ENCODE measurements around the gene RSBN1L.
"Not testable (repeated sequence)": the region's sequence is repeated elsewhere in the genome, so short reads cannot be mapped to it uniquely, and the experiment has no call there.

The RSBN1L gene

GRCh38 chr7:77696057-77696642 is at the start of gene RSBN1L:
RSBN1L (plus strand) TSS chr7:77696459; CDS start chr7:77696470, 11 bp downstream.
- peak; percentile 98 for DNase-seq (ENCODE audit: low read depth)

- no peak for DNase-seq (ENCODE audit: low read depth)
Observed at GRCh38 chr7:77648742-77649338, 47.4 kb upstream of the RSBN1L start.

DNA sequence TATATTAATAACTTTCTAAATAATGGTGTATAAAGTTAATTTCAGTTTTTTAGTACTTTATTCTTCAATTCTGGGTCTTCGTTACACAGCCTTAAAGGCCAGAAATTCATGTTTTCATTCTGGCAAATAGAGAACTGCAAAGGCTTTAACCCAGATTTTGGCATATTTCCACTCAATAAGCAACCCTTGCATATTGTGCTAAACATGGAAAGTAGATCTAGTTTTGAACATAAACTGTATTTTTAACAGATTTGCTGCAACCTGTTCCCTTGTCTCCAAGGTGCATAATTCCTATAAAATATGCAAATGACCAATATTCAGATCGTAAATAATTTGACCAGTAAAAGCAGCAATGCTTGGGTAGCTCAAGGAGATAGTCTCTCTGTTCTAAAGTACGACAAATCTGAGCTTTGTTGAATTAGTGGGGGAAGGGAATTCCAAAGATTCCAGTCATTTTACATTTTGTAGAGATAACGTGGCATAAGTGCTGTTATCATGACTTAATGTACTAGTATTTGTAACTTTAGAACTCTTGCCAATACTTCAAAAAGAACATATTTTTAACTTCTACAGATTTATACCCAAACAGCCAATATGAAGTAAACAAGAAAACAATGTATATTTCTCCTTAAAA is 46.4 kb upstream of the RSBN1L start:
- DNase-seq (ENCODE audit: low read depth): no peak

DNA sequence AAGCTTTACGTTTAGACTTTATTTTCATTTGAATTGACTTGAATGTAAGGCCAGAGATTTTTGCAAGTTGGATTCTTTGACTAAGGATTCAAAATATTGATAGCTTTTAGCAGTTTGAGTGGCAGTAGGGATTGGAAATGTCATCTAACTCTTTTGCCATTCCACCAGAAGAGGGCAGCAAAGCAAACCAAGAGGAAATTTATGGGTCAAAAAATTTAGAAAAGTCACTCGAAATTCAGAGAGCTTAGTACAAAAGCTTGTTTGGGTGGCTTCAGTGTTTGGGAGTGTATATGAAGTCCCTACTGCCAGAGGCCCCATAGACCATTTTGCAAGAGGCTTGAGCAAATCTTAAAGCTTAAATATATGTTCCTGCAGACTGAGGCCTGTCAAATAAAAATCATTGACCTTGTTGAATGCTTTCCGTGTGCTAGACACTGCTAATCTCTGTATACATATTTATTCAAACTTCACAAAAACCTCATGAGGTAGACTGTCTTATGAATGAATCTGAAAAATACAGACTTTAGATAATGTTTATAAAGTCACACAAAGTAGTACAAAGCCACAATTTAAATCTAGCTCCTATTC is 44.6 kb upstream of the RSBN1L start:
- DNase-seq (ENCODE audit: low read depth): peak; percentile 26

- DNase-seq (ENCODE audit: low read depth): not testable (repeated sequence)
Observed at GRCh38 chr7:77652826-77653225, 43.4 kb upstream of the RSBN1L start.

GRCh38 chr7:77653572-77653971 is 42.7 kb upstream of the RSBN1L start:
- DNase-seq (ENCODE audit: low read depth): no peak

DNA sequence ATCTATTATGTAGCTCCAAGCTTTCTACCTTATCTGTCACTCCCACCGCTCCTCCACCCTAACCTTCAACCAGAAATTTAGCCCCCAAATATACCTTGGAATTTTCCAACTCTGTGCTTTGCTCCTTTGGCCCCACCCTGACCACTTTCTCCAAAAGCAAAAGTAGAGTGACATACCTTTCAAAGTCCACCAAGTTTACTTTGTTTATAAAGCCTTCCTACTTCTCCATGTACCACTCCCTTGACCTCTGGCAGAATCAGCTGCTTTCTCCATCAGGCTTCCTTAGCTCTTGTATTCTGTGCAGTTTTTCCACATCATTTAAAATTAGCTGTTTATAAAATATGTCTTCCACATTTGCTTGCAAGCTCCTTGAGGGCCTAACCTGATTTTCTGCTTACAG is 40.9 kb upstream of the RSBN1L start:
- DNase-seq (ENCODE audit: low read depth): no peak

GRCh38 chr7:77655836-77656455 is 40.3 kb upstream of the RSBN1L start:
- DNase-seq (ENCODE audit: low read depth): no peak

GRCh38 chr7:77657427-77658224 is 38.6 kb upstream of the RSBN1L start:
- DNase-seq (ENCODE audit: low read depth): peak; percentile 6

DNA sequence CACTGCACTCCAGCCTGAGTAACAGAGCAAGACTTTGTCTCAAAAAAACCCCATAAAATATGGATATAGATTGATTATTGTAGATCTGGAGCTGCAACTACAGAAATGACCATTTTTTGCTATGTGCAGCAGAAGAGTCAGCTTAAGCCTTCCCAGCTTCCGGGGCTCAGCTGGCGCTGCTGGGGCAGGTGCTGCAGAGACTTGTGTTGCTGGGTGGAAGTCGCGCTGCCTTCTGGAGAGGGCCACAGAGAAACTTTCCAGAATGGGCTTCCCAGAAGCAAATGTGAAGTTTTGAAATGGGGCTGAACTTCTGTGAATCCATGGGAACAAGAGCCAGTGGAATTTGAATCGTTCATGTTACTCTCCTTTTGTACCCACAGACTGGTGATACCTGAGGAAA is 37.3 kb upstream of the RSBN1L start:
- no peak for DNase-seq (ENCODE audit: low read depth)

GRCh38 chr7:77661816-77662215 is 34.4 kb upstream of the RSBN1L start:
- DNase-seq (ENCODE audit: low read depth): no peak

DNA sequence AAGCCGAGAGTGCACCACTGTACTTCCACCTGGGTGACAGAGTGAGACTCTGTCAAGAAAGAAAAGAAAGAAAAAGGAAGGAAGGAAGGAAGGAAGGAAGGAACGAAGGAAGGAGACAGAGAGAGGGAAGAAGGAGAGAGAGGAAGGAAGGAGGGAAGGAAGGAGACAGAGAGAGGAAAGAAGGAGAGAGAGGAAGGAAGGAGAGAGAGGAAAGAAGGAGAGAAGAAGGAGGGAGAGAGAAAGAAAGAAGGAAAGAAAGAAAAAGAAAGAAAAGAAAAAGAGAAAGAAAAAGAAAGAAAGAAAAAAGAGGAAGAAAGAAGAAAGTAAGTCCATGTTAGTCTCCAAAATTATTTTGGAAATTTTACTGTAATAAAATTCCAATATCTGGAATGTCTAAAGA is 33.4 kb upstream of the RSBN1L start:
- DNase-seq (ENCODE audit: low read depth): no peak

GRCh38 chr7:77664715-77665114 is 31.5 kb upstream of the RSBN1L start:
- no peak for DNase-seq (ENCODE audit: low read depth)

DNA sequence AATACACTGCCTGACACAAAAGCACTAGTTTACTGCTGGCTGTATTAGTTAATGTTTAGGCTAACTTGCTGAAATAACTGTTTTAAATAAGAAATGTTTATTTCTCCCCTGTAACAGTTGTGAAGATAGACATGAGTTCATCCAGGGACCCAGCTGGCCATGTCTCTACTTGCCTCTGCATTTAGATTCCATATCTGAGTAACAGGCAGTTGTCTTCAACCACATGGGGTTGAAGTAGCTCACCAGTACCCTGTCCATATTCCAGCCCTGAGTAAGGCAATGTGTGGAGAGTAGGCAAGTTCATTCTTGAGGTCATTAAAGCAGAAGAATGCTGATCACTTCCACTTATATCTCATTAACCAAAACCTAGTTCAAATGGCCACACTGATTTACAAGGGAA is 31.1 kb upstream of the RSBN1L start:
- DNase-seq (ENCODE audit: low read depth): no peak

DNA sequence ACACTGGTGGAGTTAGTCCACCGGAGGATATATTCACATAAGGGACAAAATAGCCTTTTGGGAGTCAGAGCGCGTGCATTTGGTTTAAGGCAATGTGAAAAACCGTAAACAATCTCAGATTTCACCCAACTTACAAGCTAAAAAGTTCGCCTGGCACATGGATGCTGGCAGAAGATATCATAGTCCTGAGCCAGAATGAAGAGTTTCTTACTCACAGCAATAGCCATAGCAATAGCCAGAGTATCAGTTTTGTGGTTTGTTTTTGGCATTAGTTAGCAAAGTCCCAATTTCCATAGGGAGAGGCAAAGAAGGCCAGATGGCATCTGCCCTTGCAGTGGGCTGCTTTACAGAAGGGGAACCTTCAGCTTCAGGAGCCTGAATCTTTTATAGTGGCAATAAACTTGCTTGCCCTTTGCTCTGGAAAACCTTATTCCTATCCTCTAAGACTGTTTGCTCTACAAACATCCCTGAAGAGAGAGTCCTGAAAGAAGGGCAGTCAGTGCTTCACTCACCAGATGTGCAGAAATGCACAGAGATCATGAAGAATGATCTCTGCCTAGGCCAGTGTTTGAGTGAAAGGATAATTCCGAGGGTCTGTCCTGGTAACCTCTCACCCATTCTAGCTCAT is 28.7 kb upstream of the RSBN1L start:
- DNase-seq (ENCODE audit: low read depth): no peak

DNA sequence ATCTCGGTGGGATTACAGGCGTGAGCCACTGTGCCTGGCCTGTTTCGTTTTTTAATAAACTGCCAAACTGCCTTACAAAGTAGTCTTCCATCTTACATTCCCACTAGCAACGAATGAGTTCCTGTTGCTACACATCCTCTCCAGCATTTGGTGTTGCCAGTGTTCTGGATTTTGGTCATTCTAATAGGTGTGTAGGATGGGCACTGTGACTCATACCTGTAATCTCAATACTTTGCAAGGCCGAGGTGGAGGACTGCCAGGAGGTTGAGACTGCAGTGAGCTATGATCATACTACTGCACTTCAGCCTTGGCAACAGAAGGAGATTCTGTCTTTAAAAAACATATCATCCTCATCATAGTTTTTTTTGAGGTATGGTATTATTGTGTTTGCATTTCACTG is 21.4 kb upstream of the RSBN1L start:
- DNase-seq (ENCODE audit: low read depth): no peak

GRCh38 chr7:77679608-77680007 is 16.7 kb upstream of the RSBN1L start:
- no peak for DNase-seq (ENCODE audit: low read depth)

GRCh38 chr7:77680266-77680665 is 16.0 kb upstream of the RSBN1L start:
- DNase-seq (ENCODE audit: low read depth): no peak

GRCh38 chr7:77684030-77684429 is 12.2 kb upstream of the RSBN1L start:
- no peak for DNase-seq (ENCODE audit: low read depth)

DNA sequence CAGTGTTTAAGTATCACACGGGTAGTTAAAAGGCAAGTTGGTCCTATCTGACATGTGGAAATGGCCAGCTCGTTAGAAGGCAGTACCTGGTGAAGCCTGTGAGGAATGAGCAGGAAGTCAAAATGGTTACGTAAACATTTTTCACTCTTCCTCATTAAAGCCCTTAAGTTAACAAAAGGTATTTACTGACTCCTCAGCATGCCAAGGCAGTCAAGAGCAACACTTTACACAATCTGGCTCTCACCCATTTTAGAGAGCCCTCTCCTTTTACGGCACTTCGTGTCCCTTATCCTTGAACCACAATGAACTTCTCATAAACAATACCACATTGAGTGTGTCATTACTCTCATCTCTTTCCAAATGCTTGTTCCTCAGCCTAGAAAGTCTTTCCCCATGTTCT is 11.0 kb upstream of the RSBN1L start:
- DNase-seq (ENCODE audit: low read depth): no peak

- DNase-seq (ENCODE audit: low read depth): no peak
Observed at GRCh38 chr7:77687100-77687746, 9.0 kb upstream of the RSBN1L start.

Data from stimulated activated CD4-positive, alpha-beta T cell treated with anti-CD3 and anti-CD28 coated beads, Interleukin-2, amount 100 ng/mL, for 4 hours (primary cell).